GM23248 (cell line): ENCODE data around the gene AGPAT3. TPM values are rescaled to one million over a fixed set of nuclear protein-coding genes. Genes with fewer than 3 reads are reported as not detected.

Experiments
- DNase-seq: peaks from one replicate; pipeline ENCODE4 v3.0.0-alpha.2; 2015
- H2AFZ ChIP-seq: fragments of 200-600 bp; sonication (generic); 2 replicates; pipeline ENCODE4 v1.6.1; 2016; ENCODE audit warnings: antibody characterized with exemption
- H3F3A ChIP-seq: fragments of 200-600 bp; sonication (generic); 2 replicates; pipeline ENCODE4 v1.6.1; 2016; ENCODE audit warnings: mild to moderate bottlenecking, antibody characterized with exemption, mixed run types; ENCODE audit not compliant: insufficient read depth
- H3K27ac ChIP-seq: fragments of 200-600 bp; sonication (generic); 2 replicates; pipeline ENCODE4 v1.5.1; 2016; ENCODE audit warnings: mild to moderate bottlenecking
- H3K27me3 ChIP-seq: fragments of 200-600 bp; sonication (generic); replicated peaks from 2 replicates; pipeline ENCODE4 v1.6.1; 2016; ENCODE audit warnings: mild to moderate bottlenecking; ENCODE audit not compliant: insufficient read depth
- H3K36me3 ChIP-seq: fragments of 200-600 bp; sonication (generic); 2 replicates; pipeline ENCODE4 v1.6.1; 2016; ENCODE audit warnings: low read depth, mild to moderate bottlenecking
- H3K4me1 ChIP-seq: fragments of 200-600 bp; sonication (generic); 2 replicates; pipeline ENCODE4 v1.6.1; 2016; ENCODE audit warnings: mild to moderate bottlenecking; ENCODE audit not compliant: insufficient read depth
- H3K4me2 ChIP-seq: fragments of 200-600 bp; sonication (generic); one replicate; pipeline ENCODE4 v1.6.1; 2016; ENCODE audit warnings: mild to moderate bottlenecking; ENCODE audit not compliant: unreplicated experiment
- H3K4me3 ChIP-seq: fragments of 200-600 bp; sonication (generic); 2 replicates; pipeline ENCODE4 v1.5.1; 2016; ENCODE audit warnings: mild to moderate bottlenecking
- H3K79me2 ChIP-seq: fragments of 200-600 bp; sonication (generic); 2 replicates; pipeline ENCODE4 v1.6.1; 2016; ENCODE audit warnings: mild to moderate bottlenecking; ENCODE audit not compliant: insufficient read depth
- H3K9ac ChIP-seq: fragments of 200-600 bp; sonication (generic); 2 replicates; pipeline ENCODE4 v1.6.1; 2016; ENCODE audit warnings: mild to moderate bottlenecking
- H3K9me2 ChIP-seq: fragments of 200-600 bp; sonication (generic); 2 replicates; pipeline ENCODE4 v1.6.1; 2016; ENCODE audit warnings: mixed run types, mild to moderate bottlenecking, moderate library complexity; ENCODE audit not compliant: insufficient read depth
- H3K9me3 ChIP-seq: fragments of 200-600 bp; sonication (generic); one replicate; pipeline ENCODE4 v1.6.1; 2017; ENCODE audit warnings: low read depth
- H4K20me1 ChIP-seq: fragments of 200-600 bp; sonication (generic); 2 replicates; pipeline ENCODE4 v1.6.0; 2016; ENCODE audit not compliant: insufficient read depth
- EZH2 ChIP-seq: fragments of 200-600 bp; sonication (generic); IDR thresholded peaks from 2 replicates; pipeline ENCODE4 v1.6.1; 2018; ENCODE audit warnings: antibody characterized with exemption, mild to moderate bottlenecking; ENCODE audit not compliant: insufficient read depth, poor library complexity, severe bottlenecking
- EZH2phosphoT487 ChIP-seq: fragments of 200-600 bp; sonication (generic); IDR thresholded peaks from 2 replicates; pipeline ENCODE4 v1.6.1; 2018; ENCODE audit warnings: antibody characterized with exemption, moderate library complexity, mild to moderate bottlenecking, low read depth; ENCODE audit not compliant: insufficient read depth
- WGBS, 2 experiments: methylation state at CpG; one replicate each; pipeline ENCODE4 v1.1.6; 2015 to 2017; ENCODE audit warnings: low lambda C conversion rate in 2 of 2, low coverage in 1 of 2; ENCODE audit errors: missing lambda C conversion rate in 2 of 2; 5-methylcytosine and 5-hydroxymethylcytosine counted together
- in situ Hi-C: fragments of 300-500 bp; cut with MboI; formaldehyde crosslinking; loops from 2 replicates; pipeline ENCODE4 v1.15.0; 2020
- polyA plus RNA-seq: library from polyadenylated mRNA; unstranded; fragments of >200 nt; fragmentation: Nextera tagmentation; extraction: Ambion mirVana; gene quantifications from 2 replicates; pipeline ENCODE4 v1.2.1, GENCODE V29; 2016
- total RNA-seq: library from RNA; depleted of rRNA; stranded (reverse); fragments of >200 nt; shearing (Covaris generic); gene quantifications from 2 replicates; pipeline ENCODE4 v1.2.3, GENCODE V29; 2014

AGPAT3 gene
- total and polyA plus RNA-seq, 2 experiments from 2014 or later, result 12.3 to 29.3 TPM

GRCh38 chr21:43956019-43956669, 91.1 kb downstream of the AGPAT3 start:
- Histone ChIP-seq H3K36me3 (no peaks in the 10 kb centered on the region), H4K20me1 (no peaks in the 10 kb centered on the region), H3K4me1 (no peaks in the 10 kb centered on the region), H3K27me3 (no peaks in the 10 kb centered on the region), H3K9ac (no peak overlapping the region), H3K4me2 (no peak overlapping the region), H3K4me3 (no peak overlapping the region), H3K79me2 (no peaks in the 10 kb centered on the region), H3F3A (no peaks in the 10 kb centered on the region), H2AFZ (no peak overlapping the region), H3K27ac (no peak overlapping the region), H3K9me3 (no peaks in the 10 kb centered on the region), H3K9me2 (no peaks in the 10 kb centered on the region)
- in situ Hi-C loops, result no loop called here
- TF ChIP-seq EZH2 (no peak), EZH2phosphoT487 (no peak)
- WGBS, 2 experiments, result 86 to 91% methylated on average over 10 to 11 of the region's 11 CpGs
- no peak for DNase-seq

GRCh38 chr21:43956670-43957035, 91.6 kb downstream of the AGPAT3 start:
- H3K4me3 ChIP-seq, result no peak overlapping the region
- no peaks in the 10 kb centered on the region for H3K79me2 ChIP-seq
- no peaks in the 10 kb centered on the region for H3K4me1 ChIP-seq
- H3K27me3 ChIP-seq, result no peaks in the 10 kb centered on the region
- WGBS, 2 experiments, result 93 to 95% methylated on average over 6 of the region's 6 CpGs
- no peaks in the 10 kb centered on the region for H4K20me1 ChIP-seq
- no peak overlapping the region for H2AFZ ChIP-seq
- no peaks in the 10 kb centered on the region for H3K9me2 ChIP-seq
- DNase-seq, result no peak
- in situ Hi-C loops, result no loop called here
- TF ChIP-seq EZH2phosphoT487 (no peak), EZH2 (no peak)
- no peak overlapping the region for H3K4me2 ChIP-seq
- no peaks in the 10 kb centered on the region for H3F3A ChIP-seq
- no peaks in the 10 kb centered on the region for H3K9me3 ChIP-seq
- no peak overlapping the region for H3K27ac ChIP-seq
- H3K9ac ChIP-seq, result no peak overlapping the region
- H3K36me3 ChIP-seq, result no peaks in the 10 kb centered on the region

GRCh38 chr21:43957128-43957571, 92.1 kb downstream of the AGPAT3 start:
- no peak overlapping the region for H3K4me3 ChIP-seq
- H3F3A ChIP-seq, result no peaks in the 10 kb centered on the region
- H4K20me1 ChIP-seq, result no peaks in the 10 kb centered on the region
- H3K9me2 ChIP-seq, result no peaks in the 10 kb centered on the region
- WGBS, 2 experiments, result 72 to 85% methylated on average over 7 to 17 of the region's 17 CpGs
- no peaks in the 10 kb centered on the region for H3K79me2 ChIP-seq
- H3K27me3 ChIP-seq, result no peaks in the 10 kb centered on the region
- TF ChIP-seq EZH2phosphoT487 (no peak), EZH2 (no peak)
- H3K36me3 ChIP-seq, result no peaks in the 10 kb centered on the region
- H3K9ac ChIP-seq, result no peak overlapping the region
- no peak overlapping the region for H3K4me2 ChIP-seq
- no peak for DNase-seq
- in situ Hi-C loops, result no loop called here
- no peaks in the 10 kb centered on the region for H3K9me3 ChIP-seq
- no peak overlapping the region for H3K27ac ChIP-seq
- no peaks in the 10 kb centered on the region for H3K4me1 ChIP-seq
- H2AFZ ChIP-seq, result no peak overlapping the region

- no peak for DNase-seq
- no peak overlapping the region for H3K4me3 ChIP-seq
- no peak overlapping the region for H3K4me2 ChIP-seq
- no peaks in the 10 kb centered on the region for H3K79me2 ChIP-seq
- no peaks in the 10 kb centered on the region for H4K20me1 ChIP-seq
- no peaks in the 10 kb centered on the region for H3F3A ChIP-seq
- in situ Hi-C loops, result no loop called here
- H3K9me3 ChIP-seq, result no peaks in the 10 kb centered on the region
- no peaks in the 10 kb centered on the region for H3K4me1 ChIP-seq
- H3K27ac ChIP-seq, result no peak overlapping the region
- no peak for TF ChIP-seq EZH2
- no peak overlapping the region for H2AFZ ChIP-seq
- no peaks in the 10 kb centered on the region for H3K27me3 ChIP-seq
- 61 to 76% methylated on average over 13 to 22 of the region's 22 CpGs for WGBS, 2 experiments
- no peaks in the 10 kb centered on the region for H3K9me2 ChIP-seq
- H3K36me3 ChIP-seq, result no peaks in the 10 kb centered on the region
- H3K9ac ChIP-seq, result no peak overlapping the region
Measured at GRCh38 chr21:43957611-43958362, 92.8 kb downstream of the AGPAT3 start.
